K562 (cell line): ENCODE results near the gene SUPT5H. TPM values are rescaled to one million over a fixed set of nuclear protein-coding genes. Genes with fewer than 3 reads are reported as not detected.

Experiments used
- ATAC-seq: fragments of 200-7000 bp; cut with Tn5 transposase; 3 replicates; pipeline ENCODE4 v1.9.1; 2020; ENCODE audit warnings: moderate library complexity
- BruUV-seq: library from RNA; stranded (reverse); fragments of 400-500 nt; replicated peaks from 2 replicates; lab custom pipeline; 2021; lab: Mats Ljungman, UMichigan
- CTCF ChIA-PET: fragments of 300-600 bp; formaldehyde crosslinking; extraction: SDS; loops from one replicate; lab custom pipeline; 2021; ENCODE audit warnings: low intra/inter-chr PET ratio; lab: Yijun Ruan, JAX
- POLR2A ChIA-PET: fragments of 300-600, 350-650 bp; sonication (Branson Sonifier 250); formaldehyde crosslinking; extraction: SDS; loops from one replicate; lab custom pipeline; 2021; ENCODE audit warnings: antibody characterized with exemption, inconsistent platforms; lab: Yijun Ruan, JAX
- DNase-seq, 4 experiments: peaks; one replicate each; pipeline versions ENCODE4 v3.0.0 to v3.0.0-alpha.2; 2011 to 2018; ENCODE audit warnings: low spot score in 3 of 4, mixed read lengths in 3 of 4; ENCODE audit errors: extremely low read depth in 1 of 4
- FAIRE-seq: peaks from 2 replicates; lab custom pipeline; 2011; peaks lifted over from hg19 to GRCh38; lab: Jason Lieb, UNC
- H2AFZ ChIP-seq: 2 replicates; pipeline ENCODE4 v1.6.0; 2011; ENCODE audit warnings: low read depth, low read length, control low read depth, inconsistent platforms
- H3K27ac ChIP-seq: fragments of 200-600 bp; 3 replicates; pipeline ENCODE4 v1.8.0; 2011; ENCODE audit warnings: low read depth, mild to moderate bottlenecking, control low read depth, inconsistent platforms, low read length, moderate library complexity, mixed read lengths; ENCODE audit errors: extremely low read depth
- H3K27me3 ChIP-seq, 2 experiments: fragments of 300-600 bp in 1 of 2; 2 replicates in 1 of 2; 3 replicates in 1 of 2; pipeline versions ENCODE4 v1.6.0 to v1.8.0; 2011; ENCODE audit warnings: inconsistent platforms in 2 of 2, low read length in 2 of 2, mild to moderate bottlenecking in 1 of 2, mixed read lengths in 1 of 2, moderate library complexity in 1 of 2; ENCODE audit not compliant: control insufficient read depth in 2 of 2, insufficient read depth in 2 of 2
- H3K36me3 ChIP-seq: fragments of 300-600 bp; 3 replicates; pipeline ENCODE4 v1.8.0; 2011; ENCODE audit warnings: mild to moderate bottlenecking, low read length, inconsistent platforms; ENCODE audit not compliant: control insufficient read depth, insufficient read depth
- H3K4me1 ChIP-seq, 2 experiments: fragments of 200-600 bp in 1 of 2; replicated peaks in 1 of 2; 2 replicates in 1 of 2; 3 replicates in 1 of 2; pipeline versions ENCODE4 v1.5.1 to v1.8.0; 2011; ENCODE audit warnings: inconsistent platforms in 2 of 2, low read length in 2 of 2, mild to moderate bottlenecking in 1 of 2, mixed read lengths in 1 of 2, moderate library complexity in 1 of 2; ENCODE audit not compliant: control insufficient read depth in 2 of 2, insufficient read depth in 2 of 2
- H3K4me2 ChIP-seq: 2 replicates; pipeline ENCODE4 v1.6.1; 2011; ENCODE audit warnings: low read length, control low read depth, inconsistent platforms, mixed read lengths; ENCODE audit not compliant: insufficient read depth
- H3K4me3 ChIP-seq: fragments of 200-600 bp; sonication (generic), shearing (Covaris generic); 2 replicates; pipeline ENCODE4 v1.5.1; 2016; ENCODE audit warnings: control low read depth, inconsistent platforms
- H3K79me2 ChIP-seq: fragments of 200-600 bp; 3 replicates; pipeline ENCODE4 v1.8.0; 2011; ENCODE audit warnings: low read length, inconsistent platforms; ENCODE audit not compliant: control insufficient read depth, insufficient read depth
- H3K9ac ChIP-seq, 2 experiments: 2 replicates each; pipeline versions ENCODE4 v1.6.0 to v1.6.1; 2011; ENCODE audit warnings: low read depth in 2 of 2, low read length in 2 of 2, control low read depth in 1 of 2, inconsistent platforms in 1 of 2, mild to moderate bottlenecking in 1 of 2, mixed read lengths in 1 of 2; ENCODE audit not compliant: insufficient read depth in 1 of 2
- H3K9me1 ChIP-seq: one replicate; pipeline ENCODE4 v1.6.0; 2011; ENCODE audit warnings: inconsistent platforms, mild to moderate bottlenecking, low read length, moderate library complexity; ENCODE audit not compliant: control insufficient read depth, insufficient read depth
- H3K9me3 ChIP-seq: replicated peaks from 2 replicates; pipeline ENCODE4 v1.5.1; 2011; ENCODE audit warnings: low read depth, low read length, inconsistent platforms; ENCODE audit not compliant: control insufficient read depth, insufficient read depth
- H4K20me1 ChIP-seq: replicated peaks from 2 replicates; pipeline ENCODE4 v1.6.1; 2011; ENCODE audit warnings: low read length, inconsistent platforms, mixed read lengths; ENCODE audit not compliant: control insufficient read depth, insufficient read depth
- CREB1 ChIP-seq, 2 experiments: sonication (generic) in 1 of 2; formaldehyde crosslinking in 1 of 2; IDR thresholded peaks; 2 replicates each; pipeline versions ENCODE4 v1.6.1 to v1.8.0; 2012 to 2022; ENCODE audit warnings: inconsistent platforms in 1 of 2, mild to moderate bottlenecking in 1 of 2, missing genetic modification reagents in 1 of 2, moderate library complexity in 1 of 2
- CSDE1 ChIP-seq, 2 experiments: fragments of 450-650 bp; IDR thresholded peaks; 2 replicates each; pipeline ENCODE4 v1.6.1; 2016; ENCODE audit warnings: mild to moderate bottlenecking in 1 of 2
- GABPA ChIP-seq: fragments of 200-800 bp; sonication (Bioruptor generic); conservative IDR thresholded peaks from 2 replicates; pipeline ENCODE4 v1.6.1; 2016; ENCODE audit warnings: low read depth, missing genetic modification characterization, missing compliant biosample characterization
- GTF2E2 ChIP-seq: fragments of 200-800 bp; sonication (Bioruptor generic); IDR thresholded peaks from 2 replicates; pipeline ENCODE4 v1.6.1; 2016; ENCODE audit warnings: missing genetic modification characterization, missing compliant biosample characterization
- HDAC1 ChIP-seq, 2 experiments: fragments of 450-650 bp; IDR thresholded peaks; 2 replicates each; pipeline ENCODE4 v1.6.1; 2016 to 2017; ENCODE audit warnings: inconsistent platforms in 1 of 2, mild to moderate bottlenecking in 1 of 2, moderate library complexity in 1 of 2
- L3MBTL2 ChIP-seq: fragments of 450-650 bp; IDR thresholded peaks from 2 replicates; pipeline ENCODE4 v1.6.1; 2016; ENCODE audit warnings: mild to moderate bottlenecking, moderate library complexity
- MYBL2 ChIP-seq, 2 experiments: fragments of 450-650 bp in 1 of 2; sonication (generic) in 1 of 2; formaldehyde crosslinking in 1 of 2; IDR thresholded peaks; 2 replicates each; pipeline versions ENCODE4 v1.6.1 to v1.8.1; 2017 to 2022; ENCODE audit warnings: borderline replicate concordance in 1 of 2, inconsistent platforms in 1 of 2, low read depth in 1 of 2, mild to moderate bottlenecking in 1 of 2, missing genetic modification reagents in 1 of 2, moderate library complexity in 1 of 2
- RBM14 ChIP-seq: fragments of 200-400 bp; formaldehyde crosslinking; IDR thresholded peaks from 2 replicates; pipeline ENCODE4 v1.6.1; 2018; ENCODE audit warnings: low read depth, mild to moderate bottlenecking, low read length, moderate library complexity, borderline replicate concordance; ENCODE audit not compliant: insufficient read depth
- RBM22 ChIP-seq: fragments of 200-400 bp; formaldehyde crosslinking; IDR thresholded peaks from 2 replicates; pipeline ENCODE4 v1.6.1; 2018; ENCODE audit warnings: low read length, low read depth; ENCODE audit not compliant: poor library complexity, severe bottlenecking
- RBM25 ChIP-seq: fragments of 200-400 bp; formaldehyde crosslinking; IDR thresholded peaks from 2 replicates; pipeline ENCODE4 v1.6.1; 2018; ENCODE audit warnings: low read length, low read depth, moderate library complexity; ENCODE audit not compliant: severe bottlenecking
- STAG1 ChIP-seq: sonication (generic); formaldehyde crosslinking; IDR thresholded peaks from 2 replicates; pipeline ENCODE4 v1.5.0; 2020; ENCODE audit warnings: missing genetic modification reagents, borderline replicate concordance
- STAT5A ChIP-seq: IDR thresholded peaks from 2 replicates; pipeline ENCODE4 v1.6.1; 2012; ENCODE audit warnings: low read length, inconsistent platforms, borderline replicate concordance
- ZKSCAN3 ChIP-seq: fragments of 250-450 bp; sonication (Bioruptor Pico); IDR thresholded peaks from 2 replicates; pipeline ENCODE4 v1.4.0; 2020
- ZKSCAN8 ChIP-seq: fragments of 200-800 bp; sonication (Bioruptor generic); IDR thresholded peaks from 2 replicates; pipeline ENCODE4 v1.6.1; 2016; ENCODE audit warnings: missing genetic modification characterization, missing compliant biosample characterization
- ZNF12 ChIP-seq: sonication (generic); formaldehyde crosslinking; IDR thresholded peaks from 2 replicates; pipeline ENCODE4 v1.4.0; 2020; ENCODE audit warnings: mild to moderate bottlenecking, missing genetic modification reagents
- ZNF174 ChIP-seq: fragments of 250-450 bp; sonication (Bioruptor Pico); IDR thresholded peaks from 2 replicates; pipeline ENCODE4 v1.4.0; 2020; ENCODE audit warnings: mild to moderate bottlenecking
- ZNF24 ChIP-seq: fragments of 450-650 bp; IDR thresholded peaks from 2 replicates; pipeline ENCODE4 v1.6.1; 2016
- WGBS: fragments of 100-300 bp; shearing (Covaris generic); methylation state at CpG from one replicate; pipeline ENCODE4 v1.1.6; 2016; ENCODE audit warnings: low coverage, mixed read lengths; ENCODE audit not compliant: insufficient coverage; ENCODE audit errors: missing lambda C conversion rate; 5-methylcytosine and 5-hydroxymethylcytosine counted together
- in situ Hi-C: fragments of 300-500 bp; cut with MboI; formaldehyde crosslinking; loops from 4 replicates; pipeline ENCODE4 v1.15.0; 2018; ENCODE audit warnings: inconsistent platforms, mixed read lengths
- intact Hi-C: fragments of 100-400 bp; cut with micrococcal nuclease; formaldehyde crosslinking; loops from 2 replicates; pipeline ENCODE4 v1.14.2; 2022
- polyA plus RNA-seq, 8 experiments: library from polyadenylated mRNA; depleted of rRNA in 4 of 8; stranded (reverse) in 5 of 8; unstranded in 3 of 8; fragments of >200 nt; fragmentation: Nextera tagmentation in 2 of 8; fragmentation: Illumina TruSeq in 1 of 8; extraction: Ambion mirVana in 2 of 8; extraction: Trizol in 1 of 8; gene quantifications; 2 replicates each; pipeline versions ENCODE4 v1.2.1 to v1.2.3, GENCODE V29; 2011 to 2014; ENCODE audit warnings: inconsistent platforms in 1 of 8, missing spikeins in 1 of 8
- total RNA-seq, 7 experiments: library from RNA; depleted of rRNA in 6 of 7; stranded (reverse); fragments of >200 nt in 6 of 7; fragmentation: Illumina TruSeq in 2 of 7; extraction: Trizol in 2 of 7; gene quantifications; 2 replicates each; pipeline versions ENCODE4 v1.2.1 to v1.2.3, GENCODE V29; 2011 to 2021; ENCODE audit warnings: low replicate concordance in 1 of 7
- TF ChIP-seq, protein P1 (sequence below): fragments of 250-450 bp; sonication (Bioruptor Pico); IDR thresholded peaks from 2 replicates; pipeline ENCODE4 v1.4.0; 2020; ENCODE audit warnings: mild to moderate bottlenecking
- TF ChIP-seq, protein P2 (sequence below), 2 experiments: IDR thresholded peaks; 2 replicates each; pipeline ENCODE4 v1.6.1; 2011; ENCODE audit warnings: borderline replicate concordance in 1 of 2, control low read depth in 1 of 2, low read depth in 1 of 2, low read length in 1 of 2, mild to moderate bottlenecking in 1 of 2, mixed read lengths in 1 of 2, moderate library complexity in 1 of 2; ENCODE audit not compliant: insufficient read depth in 1 of 2, insufficient read length in 1 of 2, poor library complexity in 1 of 2, severe bottlenecking in 1 of 2; ENCODE audit errors: extremely low read depth in 1 of 2

The SUPT5H gene
- total and polyA plus RNA-seq, 9 of the 15 experiments (the other 6 are each of a cell fraction or from before 2014, with no cell fraction given), result 13.3 to 85.9 (median 35.9) TPM

DNA sequence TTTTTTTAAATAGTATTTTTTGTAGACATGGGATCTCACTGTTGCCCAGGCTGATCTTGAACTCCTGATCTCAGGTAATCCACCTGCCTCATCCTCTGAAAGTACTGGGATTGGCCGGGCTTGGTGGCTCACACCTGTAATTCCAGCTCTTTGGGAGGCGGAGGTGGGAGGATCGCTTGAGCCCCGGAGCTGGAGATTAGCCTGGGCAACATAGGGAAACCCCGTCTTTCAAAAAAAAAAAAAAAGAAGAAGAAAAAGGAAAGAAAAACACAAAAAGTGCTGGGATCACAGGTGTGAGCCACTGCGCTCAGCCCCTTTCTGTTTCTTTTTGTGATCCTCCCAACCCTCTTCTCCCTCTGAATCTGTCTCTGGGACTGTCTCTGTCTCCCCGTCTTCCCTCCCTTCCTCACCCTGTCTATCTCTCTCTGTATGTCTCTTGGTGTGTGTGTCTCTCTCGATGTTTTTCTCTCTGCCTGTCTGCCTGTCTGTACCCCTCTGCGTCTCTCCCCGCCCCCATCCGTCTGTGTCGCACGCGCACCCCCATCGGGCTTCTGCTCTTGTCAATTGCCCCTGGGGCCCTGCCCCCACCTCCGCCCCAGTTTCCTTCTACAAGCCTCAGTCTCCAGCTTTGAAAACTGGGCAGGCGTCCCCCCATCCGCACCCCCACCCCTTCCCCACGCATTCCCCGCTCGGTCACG lies 39.3 kb upstream of the SUPT5H start:
- Histone ChIP-seq H3K9ac (peak overlapping the region; percentile 65 to 89), H3K27ac (peak overlapping the region; percentile 94), H3K27me3 (no peaks in the 10 kb centered on the region), H3K79me2 (peaks cover 48% of the 10 kb centered on the region), H3K4me3 (peak overlapping the region; percentile 78), H3K36me3 (peaks cover 13% of the 10 kb centered on the region; the same call in 1 of the 3 replicates), H2AFZ (peak overlapping the region; percentile 70), H3K9me1 (peaks cover 3% of the 10 kb centered on the region), H3K9me3 (no peaks in the 10 kb centered on the region), H3K4me2 (peak overlapping the region; percentile 82), H3K4me1 (peaks cover 64 to 86% of the 10 kb centered on the region in 2 experiments), H4K20me1 (peaks cover 4% of the 10 kb centered on the region; the same call in 1 of the 2 replicates)
- intact Hi-C loops, result no loop called here
- POLR2A ChIA-PET, result interaction anchor here (0.5 to 4.0 kb wide), 7 partner anchors 8 to 77 kb away, joined by 3 to 18 read pairs (median 3); partner anchors contain the start of genes MED29, PAF1, RPS16 and SAMD4B
- WGBS, result 6% methylated on average over 20 of the region's 22 CpGs
- peak; percentile 3 for ATAC-seq
- DNase-seq, result peak in 1 of 4 experiments; percentile 77
- CTCF ChIA-PET, result interaction anchor here (0.7 kb wide), 1 partner anchor 291 kb away, joined by 3 read pairs; no protein-coding TSS in a partner anchor
- in situ Hi-C loops, result no loop called here
- BruUV-seq, result no TSS peak
- peak; percentile 32 for FAIRE-seq
- TF ChIP-seq MYBL2 (IDR thresholded peaks at IDR 0.05; ENCODE audit: low read depth) (no peak), MYBL2 (CRISPR knock-in tag; IDR thresholded peaks at IDR 0.05; ENCODE audit: borderline replicate concordance) (no peak), ZNF174 (CRISPR knock-in tag) (no peak), CREB1 (IDR thresholded peaks at IDR 0.05) (no peak; the same call in 1 of the 2 replicates), CREB1 (CRISPR knock-in tag; IDR thresholded peaks at IDR 0.05) (no peak), GTF2E2 (tag) (no peak), ZKSCAN3 (CRISPR knock-in tag) (no peak), RBM22 (no peak), CSDE1 (IDR thresholded peaks at IDR 0.05) (no peak), ZNF24 (no peak), ZNF12 (CRISPR knock-in tag) (no peak), L3MBTL2 (no peak), RBM14 (no peak), RBM25 (no peak), HDAC1 (IDR thresholded peaks at IDR 0.05) (peak in 1 of 2 experiments; percentile 69; a peak in 2 of 4 replicates), ZKSCAN8 (CRISPR knock-in tag) (no peak), STAT5A (no peak), GABPA (no peak), STAG1 (CRISPR knock-in tag) (no peak)
- TF ChIP-seq, protein P1, sequence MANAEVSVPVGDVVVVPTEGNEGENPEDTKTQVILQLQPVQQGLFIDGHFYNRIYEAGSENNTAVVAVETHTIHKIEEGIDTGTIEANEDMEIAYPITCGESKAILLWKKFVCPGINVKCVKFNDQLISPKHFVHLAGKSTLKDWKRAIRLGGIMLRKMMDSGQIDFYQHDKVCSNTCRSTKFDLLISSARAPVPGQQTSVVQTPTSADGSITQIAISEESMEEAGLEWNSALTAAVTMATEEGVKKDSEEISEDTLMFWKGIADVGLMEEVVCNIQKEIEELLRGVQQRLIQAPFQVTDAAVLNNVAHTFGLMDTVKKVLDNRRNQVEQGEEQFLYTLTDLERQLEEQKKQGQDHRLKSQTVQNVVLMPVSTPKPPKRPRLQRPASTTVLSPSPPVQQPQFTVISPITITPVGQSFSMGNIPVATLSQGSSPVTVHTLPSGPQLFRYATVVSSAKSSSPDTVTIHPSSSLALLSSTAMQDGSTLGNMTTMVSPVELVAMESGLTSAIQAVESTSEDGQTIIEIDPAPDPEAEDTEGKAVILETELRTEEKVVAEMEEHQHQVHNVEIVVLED (CRISPR knock-in tag), result no peak
- TF ChIP-seq, protein P2, sequence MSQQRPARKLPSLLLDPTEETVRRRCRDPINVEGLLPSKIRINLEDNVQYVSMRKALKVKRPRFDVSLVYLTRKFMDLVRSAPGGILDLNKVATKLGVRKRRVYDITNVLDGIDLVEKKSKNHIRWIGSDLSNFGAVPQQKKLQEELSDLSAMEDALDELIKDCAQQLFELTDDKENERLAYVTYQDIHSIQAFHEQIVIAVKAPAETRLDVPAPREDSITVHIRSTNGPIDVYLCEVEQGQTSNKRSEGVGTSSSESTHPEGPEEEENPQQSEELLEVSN (IDR thresholded peaks at IDR 0.05; ENCODE audit: borderline replicate concordance in 1 of 2, extremely low read depth in 1 of 2, insufficient read depth in 1 of 2, insufficient read length in 1 of 2, low read depth in 1 of 2, low read length in 1 of 2, poor library complexity in 1 of 2, severe bottlenecking in 1 of 2), result peak in 1 of 2 experiments; percentile 10
